GM12801 (cell line): ENCODE results near the gene INPP5E.

ENCODE experiments used
- TF ChIP-seq, protein P1 (sequence below): IDR thresholded peaks from one replicate; pipeline ENCODE4 v1.5.1; 2011; ENCODE audit warnings: control low read depth; ENCODE audit not compliant: insufficient read length; ENCODE audit errors: extremely low read depth

The INPP5E gene

DNA sequence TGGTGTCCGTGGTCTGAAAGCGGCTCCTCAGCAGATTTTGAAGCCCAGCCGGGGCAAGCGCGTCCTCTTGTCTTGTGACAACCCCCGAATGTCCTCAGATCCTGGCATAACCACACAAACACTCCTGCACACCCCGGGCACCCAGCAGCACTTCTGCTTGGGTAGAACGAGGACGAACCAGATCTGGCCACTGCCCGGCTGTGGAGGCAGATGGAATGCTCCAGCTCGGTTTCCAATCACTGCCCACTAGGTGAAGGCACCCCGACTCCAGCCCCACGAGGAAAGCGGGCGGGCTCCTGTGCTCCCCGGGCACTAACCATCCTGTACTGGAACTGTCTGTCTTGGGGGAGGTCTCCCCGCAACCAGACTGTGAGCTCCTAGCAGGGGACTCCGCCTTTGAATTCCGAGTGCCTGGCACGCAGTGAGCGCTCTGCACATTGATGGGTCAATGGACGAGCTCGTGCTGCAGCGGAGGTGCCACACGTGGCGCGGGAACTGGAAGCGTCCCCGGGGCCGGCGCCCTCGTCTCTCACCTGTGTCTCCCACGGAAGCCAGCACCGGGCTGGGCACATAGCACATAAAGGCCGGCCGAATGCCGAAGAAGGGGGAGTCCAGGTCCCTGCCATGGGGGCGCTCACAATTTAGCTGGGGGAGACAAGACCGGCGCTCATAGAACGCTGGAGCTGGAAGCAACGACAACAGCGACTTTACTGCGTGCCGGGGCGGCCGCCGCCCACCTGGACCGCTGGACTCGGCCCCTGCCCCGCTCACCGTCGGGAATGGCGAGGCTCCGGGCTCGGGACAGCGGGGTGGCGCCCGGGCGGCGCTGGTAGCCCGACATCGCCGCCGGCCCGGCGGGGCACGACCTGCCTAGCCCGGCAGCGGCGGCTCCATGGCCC is 29.8 kb downstream of the INPP5E start:
- TF ChIP-seq, protein P1, sequence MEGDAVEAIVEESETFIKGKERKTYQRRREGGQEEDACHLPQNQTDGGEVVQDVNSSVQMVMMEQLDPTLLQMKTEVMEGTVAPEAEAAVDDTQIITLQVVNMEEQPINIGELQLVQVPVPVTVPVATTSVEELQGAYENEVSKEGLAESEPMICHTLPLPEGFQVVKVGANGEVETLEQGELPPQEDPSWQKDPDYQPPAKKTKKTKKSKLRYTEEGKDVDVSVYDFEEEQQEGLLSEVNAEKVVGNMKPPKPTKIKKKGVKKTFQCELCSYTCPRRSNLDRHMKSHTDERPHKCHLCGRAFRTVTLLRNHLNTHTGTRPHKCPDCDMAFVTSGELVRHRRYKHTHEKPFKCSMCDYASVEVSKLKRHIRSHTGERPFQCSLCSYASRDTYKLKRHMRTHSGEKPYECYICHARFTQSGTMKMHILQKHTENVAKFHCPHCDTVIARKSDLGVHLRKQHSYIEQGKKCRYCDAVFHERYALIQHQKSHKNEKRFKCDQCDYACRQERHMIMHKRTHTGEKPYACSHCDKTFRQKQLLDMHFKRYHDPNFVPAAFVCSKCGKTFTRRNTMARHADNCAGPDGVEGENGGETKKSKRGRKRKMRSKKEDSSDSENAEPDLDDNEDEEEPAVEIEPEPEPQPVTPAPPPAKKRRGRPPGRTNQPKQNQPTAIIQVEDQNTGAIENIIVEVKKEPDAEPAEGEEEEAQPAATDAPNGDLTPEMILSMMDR: no peak

DNA sequence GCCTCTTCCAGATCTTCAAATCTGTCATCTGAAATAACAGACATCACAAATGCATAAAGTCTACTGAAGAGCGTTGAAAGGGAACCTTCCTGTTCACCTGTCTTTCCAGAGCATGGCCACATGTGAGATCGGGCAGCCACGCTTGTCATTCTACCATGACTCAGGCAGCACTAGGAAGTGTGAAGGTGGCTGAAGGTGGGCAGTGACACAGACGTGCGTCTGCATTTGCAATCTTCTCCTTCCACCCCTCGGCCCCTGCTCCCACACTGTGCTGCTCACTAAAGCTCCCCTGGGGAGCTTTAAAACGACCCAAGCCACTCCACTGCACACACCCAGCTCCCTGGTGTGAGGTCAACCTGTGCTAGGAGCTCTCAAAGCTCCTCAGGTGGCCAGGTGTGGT is 31.7 kb downstream of the INPP5E start:
- TF ChIP-seq, protein P1: no peak

DNA sequence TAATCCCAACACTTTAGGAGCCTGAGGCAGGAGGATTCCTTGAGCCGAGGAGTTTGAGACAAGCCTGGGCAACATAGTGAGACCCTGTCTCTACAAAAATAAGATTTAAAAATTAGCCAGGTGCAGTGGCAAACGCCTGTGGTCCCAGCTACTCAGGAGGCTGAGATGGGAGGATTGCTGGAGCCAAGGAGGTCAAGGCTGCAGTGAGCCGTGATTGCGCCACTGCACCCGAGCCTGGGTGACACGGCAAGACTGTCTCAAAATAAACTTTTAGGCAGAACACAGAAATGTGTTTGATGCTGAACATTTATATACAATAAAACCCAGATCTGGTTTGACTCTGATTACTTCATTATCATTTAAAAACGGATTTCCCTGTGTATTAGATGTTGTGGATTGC is 34.2 kb downstream of the INPP5E start:
- TF ChIP-seq, protein P1: no peak

DNA sequence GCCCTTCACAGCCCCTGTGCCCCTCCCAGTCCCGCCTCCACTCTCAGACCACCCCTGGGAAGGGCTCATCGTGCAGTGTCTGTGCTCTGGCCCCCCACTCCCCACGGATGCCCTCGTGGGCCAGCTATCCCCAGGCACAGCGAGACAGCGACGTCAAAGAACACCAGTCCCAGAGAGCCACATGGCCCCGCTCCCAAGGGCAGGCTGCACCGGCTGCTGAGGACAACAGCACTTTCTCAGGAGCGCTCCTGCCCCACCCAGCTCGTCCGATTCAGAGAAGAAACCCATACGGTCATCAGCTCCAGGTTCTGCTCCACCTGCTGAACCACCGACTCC is 34.9 kb downstream of the INPP5E start:
- TF ChIP-seq, protein P1: no peak

DNA sequence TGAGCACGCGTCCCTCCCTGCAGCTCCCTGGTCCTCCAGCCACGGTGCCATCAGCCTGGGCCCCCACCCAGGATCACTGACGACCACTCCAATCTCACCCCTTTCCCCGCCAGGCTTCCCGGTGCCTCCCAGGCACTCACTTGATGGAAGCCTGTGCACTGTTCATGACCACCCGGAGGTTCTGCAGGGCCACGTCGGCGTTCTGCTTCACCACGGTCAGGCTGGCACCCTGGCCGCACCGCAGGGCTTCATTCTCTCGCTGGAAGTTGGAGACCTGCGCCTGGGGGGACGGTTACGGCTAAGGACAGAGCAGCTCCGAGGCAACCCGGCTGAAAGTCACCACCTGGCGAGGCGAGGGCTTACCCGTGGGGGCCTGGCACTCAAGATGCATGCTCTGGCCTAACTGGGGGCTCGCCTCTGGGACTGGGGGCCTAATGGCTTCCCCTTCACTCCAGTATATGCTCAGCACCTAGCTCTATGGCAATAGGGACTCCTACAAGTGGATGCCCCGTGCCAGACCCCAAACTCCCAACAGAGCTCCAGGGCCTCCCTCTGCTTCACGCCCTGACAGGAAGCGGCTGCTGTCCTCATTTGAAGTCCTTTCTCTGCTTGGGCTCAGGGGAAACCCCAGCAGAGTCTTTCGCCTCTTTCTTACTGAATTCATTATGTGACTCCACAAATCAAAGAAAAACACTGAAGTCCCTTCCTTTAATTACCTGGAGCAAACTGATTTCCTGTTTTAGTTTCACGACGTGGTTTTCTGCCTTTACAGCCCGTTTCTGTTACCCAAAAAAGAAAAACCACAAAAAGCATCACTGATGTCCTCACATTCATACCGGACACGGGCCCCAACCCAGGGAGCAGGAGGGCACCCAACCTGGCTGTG is 35.5 kb downstream of the INPP5E start:
- TF ChIP-seq, protein P1: no peak

DNA sequence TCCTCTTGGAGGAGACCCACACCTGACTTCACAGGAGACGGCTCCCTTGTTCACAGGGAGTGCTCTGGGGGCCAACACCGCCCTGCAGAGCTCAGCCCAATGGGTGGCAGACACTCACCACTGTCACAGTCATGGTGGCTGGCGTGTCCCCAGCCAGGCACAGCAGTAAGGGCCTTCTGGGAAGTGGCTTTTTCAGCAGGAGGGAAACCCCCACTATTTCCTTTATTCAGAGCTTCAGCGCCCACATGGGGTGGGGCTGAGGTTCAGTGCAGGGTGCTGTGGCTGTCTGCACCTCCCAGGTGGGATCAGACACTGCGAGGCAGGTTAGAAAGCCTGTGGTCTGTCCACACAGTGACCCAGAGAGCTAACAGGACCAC is 36.1 kb downstream of the INPP5E start:
- TF ChIP-seq, protein P1: no peak

DNA sequence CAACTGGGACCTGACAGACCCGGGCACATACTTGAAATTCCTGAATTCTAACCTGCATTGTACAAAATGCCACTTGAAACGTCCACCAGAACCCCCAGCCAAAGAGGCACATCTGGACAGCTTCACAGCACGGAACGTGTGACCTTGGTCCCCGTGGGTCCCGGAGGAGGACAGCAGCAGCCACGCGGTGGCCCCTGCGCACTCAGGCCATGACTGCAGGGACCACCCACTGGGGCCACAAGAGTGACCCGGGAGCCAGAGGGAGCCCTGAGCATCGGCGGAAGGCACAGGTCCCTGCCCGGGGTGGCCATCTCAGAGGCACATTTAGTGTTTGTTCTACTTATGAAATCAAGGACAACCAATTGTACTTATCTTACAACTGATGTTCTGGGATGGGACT is 37.6 kb downstream of the INPP5E start:
- TF ChIP-seq, protein P1: no peak
